H1 (cell line): ENCODE measurements around the gene ZBTB20. TPM values are rescaled to one million over a fixed set of nuclear protein-coding genes. Genes with fewer than 3 reads are reported as not detected.

ENCODE experiments used
- CTCF ChIA-PET: fragments of 300-600 bp; sonication (Branson Sonifier 250); formaldehyde crosslinking; loops from one replicate; lab custom pipeline; 2021; ENCODE audit not compliant: partially characterized antibody; lab: Charles Lee
- POLR2A ChIA-PET: fragments of 300-600 bp; sonication (Branson Sonifier 250); formaldehyde crosslinking; loops from one replicate; lab custom pipeline; 2021; ENCODE audit warnings: inconsistent platforms; ENCODE audit not compliant: partially characterized antibody; lab: Charles Lee
- DNase-seq, 2 experiments: peaks; one replicate each; pipeline versions ENCODE4 v3.0.0 to v3.0.0-alpha.2; 2010 to 2022; ENCODE audit warnings: low spot score in 2 of 2, low read depth in 1 of 2, mixed read lengths in 1 of 2
- FAIRE-seq: peaks from 2 replicates; lab custom pipeline; 2011; peaks lifted over from hg19 to GRCh38; lab: Jason Lieb, UNC
- H2AFZ ChIP-seq: 2 replicates; pipeline ENCODE4 v1.8.1; 2012; ENCODE audit warnings: low read length, inconsistent platforms
- H2AK5ac ChIP-seq: 2 replicates; pipeline ENCODE4 v1.6.1; 2013; ENCODE audit warnings: low read depth, low read length
- H2BK120ac ChIP-seq: replicated peaks from 2 replicates; pipeline ENCODE3; 2013; ENCODE audit warnings: low read depth, low read length, inconsistent platforms
- H2BK12ac ChIP-seq: 2 replicates; pipeline ENCODE4 v1.6.1; 2013; ENCODE audit warnings: low read depth, low read length
- H2BK15ac ChIP-seq: 2 replicates; pipeline ENCODE4 v1.6.1; 2013; ENCODE audit warnings: low read length
- H2BK20ac ChIP-seq: 2 replicates; pipeline ENCODE4 v1.6.1; 2013; ENCODE audit warnings: low read length
- H2BK5ac ChIP-seq: 2 replicates; pipeline ENCODE4 v1.6.1; 2013; ENCODE audit warnings: low read depth, low read length
- H3K14ac ChIP-seq: 2 replicates; pipeline ENCODE4 v1.6.1; 2013; ENCODE audit warnings: inconsistent platforms; ENCODE audit not compliant: insufficient read length
- H3K18ac ChIP-seq: 2 replicates; pipeline ENCODE4 v1.6.1; 2013; ENCODE audit warnings: low read length; ENCODE audit errors: extremely low read depth
- H3K23ac ChIP-seq: 2 replicates; pipeline ENCODE4 v1.6.1; 2013; ENCODE audit warnings: inconsistent platforms; ENCODE audit not compliant: insufficient read length
- H3K23me2 ChIP-seq: 2 replicates; pipeline ENCODE4 v1.6.1; 2013; ENCODE audit warnings: low read depth, low read length
- H3K27ac ChIP-seq: 2 replicates; pipeline ENCODE4 v1.6.1; 2011; ENCODE audit warnings: low read depth, low read length, inconsistent platforms
- H3K27me3 ChIP-seq, 4 experiments: replicated peaks in 1 of 4; 1 replicate in 1 of 4; 2 replicates in 3 of 4; pipeline versions ENCODE4 v1.6.1 to v1.8.1; 2011 to 2013; ENCODE audit warnings: low read length in 3 of 4, mild to moderate bottlenecking in 3 of 4, inconsistent platforms in 2 of 4, mixed read lengths in 2 of 4, moderate library complexity in 1 of 4; ENCODE audit not compliant: control insufficient read depth in 3 of 4, insufficient read depth in 3 of 4; ENCODE audit errors: extremely low read depth in 1 of 4
- H3K36me3 ChIP-seq, 4 experiments: 2 replicates each; pipeline versions ENCODE4 v1.6.1 to v1.8.1; 2011 to 2013; ENCODE audit warnings: mild to moderate bottlenecking in 4 of 4, low read length in 3 of 4, moderate library complexity in 2 of 4, control low read depth in 1 of 4, inconsistent platforms in 1 of 4; ENCODE audit not compliant: insufficient read depth in 4 of 4, control insufficient read depth in 2 of 4
- H3K4ac ChIP-seq: replicated peaks from 2 replicates; pipeline ENCODE3; 2013; ENCODE audit warnings: low read length, low read depth, mixed read lengths, inconsistent platforms; ENCODE audit not compliant: insufficient read length
- H3K4me1 ChIP-seq, 4 experiments: replicated peaks in 1 of 4; 1 replicate in 1 of 4; 2 replicates in 3 of 4; pipeline versions ENCODE4 v1.6.1 to v1.8.1; 2011 to 2013; ENCODE audit warnings: low read length in 3 of 4, inconsistent platforms in 2 of 4, mixed read lengths in 1 of 4; ENCODE audit not compliant: insufficient read depth in 4 of 4, control insufficient read depth in 3 of 4
- H3K4me2 ChIP-seq, 2 experiments: 2 replicates each; pipeline versions ENCODE4 v1.6.1 to v1.8.1; 2011 to 2013; ENCODE audit warnings: low read depth in 2 of 2, low read length in 2 of 2, control low read depth in 1 of 2, inconsistent platforms in 1 of 2, mild to moderate bottlenecking in 1 of 2; ENCODE audit not compliant: insufficient read depth in 1 of 2
- H3K4me3 ChIP-seq, 4 experiments: fragments of 200-600, 300-600 bp in 1 of 4; sonication (generic), shearing (Covaris generic), sonication (Bioruptor Twin) in 1 of 4; 2 replicates each; pipeline versions ENCODE4 v1.5.1 to v1.8.1; 2011 to 2016; ENCODE audit warnings: low read length in 4 of 4, low read depth in 3 of 4, control low read depth in 2 of 4, inconsistent platforms in 2 of 4, mild to moderate bottlenecking in 2 of 4, mixed read lengths in 1 of 4, moderate library complexity in 1 of 4; ENCODE audit not compliant: insufficient read depth in 2 of 4; ENCODE audit errors: extremely low read depth in 1 of 4
- H3K56ac ChIP-seq: replicated peaks from 2 replicates; pipeline ENCODE3; 2013; ENCODE audit warnings: low read depth, mild to moderate bottlenecking, mixed read lengths, low read length, inconsistent platforms; ENCODE audit not compliant: insufficient read length
- H3K79me1 ChIP-seq: 2 replicates; pipeline ENCODE4 v1.6.1; 2013; ENCODE audit warnings: low read depth, low read length, control low read depth
- H3K79me2 ChIP-seq, 2 experiments: 2 replicates each; pipeline versions ENCODE4 v1.6.1 to v1.8.1; 2012 to 2013; ENCODE audit warnings: low read length in 2 of 2, mild to moderate bottlenecking in 2 of 2, inconsistent platforms in 1 of 2; ENCODE audit not compliant: insufficient read depth in 2 of 2, control insufficient read depth in 1 of 2
- H3K9ac ChIP-seq, 4 experiments: replicated peaks in 1 of 4; 1 replicate in 1 of 4; 2 replicates in 3 of 4; pipeline versions ENCODE4 v1.6.1 to v1.8.1; 2011 to 2013; ENCODE audit warnings: low read depth in 3 of 4, low read length in 3 of 4, control low read depth in 2 of 4, mild to moderate bottlenecking in 2 of 4, moderate library complexity in 2 of 4, inconsistent platforms in 1 of 4; ENCODE audit errors: extremely low read depth in 1 of 4
- H3K9me3 ChIP-seq, 2 experiments: 2 replicates each; pipeline versions ENCODE4 v1.6.1 to v1.8.1; 2012 to 2013; ENCODE audit warnings: mild to moderate bottlenecking in 2 of 2, moderate library complexity in 2 of 2, control low read depth in 1 of 2, inconsistent platforms in 1 of 2, low read depth in 1 of 2, low read length in 1 of 2, mixed read lengths in 1 of 2; ENCODE audit not compliant: insufficient read depth in 2 of 2
- H4K20me1 ChIP-seq, 2 experiments: replicated peaks in 1 of 2; 2 replicates each; pipeline versions ENCODE3 to v1.8.1; 2011 to 2013; ENCODE audit warnings: inconsistent platforms in 2 of 2, low read length in 2 of 2, mild to moderate bottlenecking in 1 of 2; ENCODE audit not compliant: insufficient read depth in 2 of 2, control insufficient read depth in 1 of 2
- H4K5ac ChIP-seq: 2 replicates; pipeline ENCODE4 v1.6.1; 2013; ENCODE audit warnings: low read length, low read depth, mixed read lengths, inconsistent platforms; ENCODE audit not compliant: insufficient read length
- H4K8ac ChIP-seq: 2 replicates; pipeline ENCODE4 v1.8.0; 2013; ENCODE audit warnings: mild to moderate bottlenecking, moderate library complexity, low read length, inconsistent platforms; ENCODE audit not compliant: insufficient read depth; ENCODE audit errors: extremely low read depth
- H4K91ac ChIP-seq: replicated peaks from 2 replicates; pipeline ENCODE3; 2013; ENCODE audit warnings: low read length, mixed read lengths, inconsistent platforms; ENCODE audit not compliant: insufficient read length
- CEBPB ChIP-seq: IDR thresholded peaks from 2 replicates; pipeline ENCODE4 v1.6.1; 2012; ENCODE audit warnings: low read depth, low read length
- NANOG ChIP-seq: IDR thresholded peaks from 2 replicates; pipeline ENCODE4 v1.6.1; 2011; ENCODE audit warnings: low read length, low read depth, mild to moderate bottlenecking, inconsistent platforms; ENCODE audit not compliant: insufficient read depth, poor library complexity, severe bottlenecking
- WGBS, 2 experiments: shearing (Covaris generic) in 1 of 2; methylation state at CpG; one replicate each; pipeline versions ENCODE4 v1.1.6 to v1.1.7; 2013 to 2015; ENCODE audit warnings: low lambda C conversion rate in 2 of 2, mixed read lengths in 2 of 2, inconsistent platforms in 1 of 2, low coverage in 1 of 2, missing lambda C conversion rate in 1 of 2; ENCODE audit not compliant: insufficient replicate concordance in 2 of 2, insufficient coverage in 1 of 2, insufficient read length in 1 of 2; ENCODE audit errors: extremely low coverage in 1 of 2, missing lambda C conversion rate in 1 of 2; 5-methylcytosine and 5-hydroxymethylcytosine counted together
- polyA plus RNA-seq, 7 experiments: library from polyadenylated mRNA; depleted of rRNA in 3 of 7; stranded (reverse) in 5 of 7; unstranded in 2 of 7; fragments of >200 nt in 5 of 7; fragments of 200-250 nt in 2 of 7; gene quantifications; 1 replicate in 5 of 7; 2 replicates in 1 of 7; 4 replicates in 1 of 7; pipeline versions ENCODE4 v1.2.1 to v1.2.3, GENCODE V29; 2011 to 2013; ENCODE audit warnings: missing spikeins in 2 of 7, mixed read lengths in 2 of 7
- total RNA-seq: library from RNA; stranded (reverse); fragmentation: NEBNext Ultra II Directional; extraction: Animal tissue kit (Norgen Biotek cat#: 25700); gene quantifications from 2 replicates; pipeline ENCODE4 v1.2.1, GENCODE V29; 2021

The ZBTB20 gene
- total and polyA plus RNA-seq, 2 of the 8 experiments (the other 6 are each of a cell fraction or from before 2014, with no cell fraction given) = 0.35 to 1.3 TPM

GRCh38 chr3:115113367-115113766, 33.7 kb downstream of the ZBTB20 start:
- POLR2A ChIA-PET = no interaction called here
- Histone ChIP-seq H3K4ac (no peak overlapping the region), H4K91ac (no peak overlapping the region), H3K14ac (no peak overlapping the region), H3K79me1 (no peaks in the 10 kb centered on the region), H2BK12ac (no peak overlapping the region), H4K8ac (no peak overlapping the region), H2BK20ac (no peak overlapping the region), H3K36me3 (no peaks in the 10 kb centered on the region), H3K9ac (no peak overlapping the region), H2BK15ac (no peak overlapping the region), H3K27ac (no peak overlapping the region), H2BK5ac (no peak overlapping the region), H3K18ac (no peak overlapping the region), H3K23me2 (no peaks in the 10 kb centered on the region), H3K4me3 (no peak overlapping the region), H3K56ac (no peak overlapping the region), H3K27me3 (no peaks in the 10 kb centered on the region), H3K79me2 (no peaks in the 10 kb centered on the region), H2BK120ac (no peak overlapping the region), H3K4me2 (no peak overlapping the region), H4K20me1 (no peaks in the 10 kb centered on the region), H2AK5ac (no peak overlapping the region), H4K5ac (no peak overlapping the region), H3K23ac (no peak overlapping the region), H3K4me1 (no peaks in the 10 kb centered on the region), H3K9me3 (no peaks in the 10 kb centered on the region), H2AFZ (no peak overlapping the region)
- WGBS, 2 experiments = 95% methylated on average over 1 of the region's 1 CpG; no CpG with 5 or more reads in 1 of the 2 experiments
- TF ChIP-seq CEBPB (0 out of 2 replicates have a peak, but pooled peaks have one; percentile 53), NANOG (no peak)
- FAIRE-seq = no peak
- CTCF ChIA-PET = no interaction called here
- no peak for DNase-seq
